Measurements from ENCODE around the gene PCGF1. TPM values are rescaled to one million over a fixed set of nuclear protein-coding genes. Genes with fewer than 3 reads are reported as not detected.

Gene PCGF1
- total and polyA plus RNA-seq, 9 of the 15 experiments (the other 6 are each of a cell fraction or from before 2014, with no cell fraction given), result 20.3 to 45.7 (median 29.3) TPM

DNA sequence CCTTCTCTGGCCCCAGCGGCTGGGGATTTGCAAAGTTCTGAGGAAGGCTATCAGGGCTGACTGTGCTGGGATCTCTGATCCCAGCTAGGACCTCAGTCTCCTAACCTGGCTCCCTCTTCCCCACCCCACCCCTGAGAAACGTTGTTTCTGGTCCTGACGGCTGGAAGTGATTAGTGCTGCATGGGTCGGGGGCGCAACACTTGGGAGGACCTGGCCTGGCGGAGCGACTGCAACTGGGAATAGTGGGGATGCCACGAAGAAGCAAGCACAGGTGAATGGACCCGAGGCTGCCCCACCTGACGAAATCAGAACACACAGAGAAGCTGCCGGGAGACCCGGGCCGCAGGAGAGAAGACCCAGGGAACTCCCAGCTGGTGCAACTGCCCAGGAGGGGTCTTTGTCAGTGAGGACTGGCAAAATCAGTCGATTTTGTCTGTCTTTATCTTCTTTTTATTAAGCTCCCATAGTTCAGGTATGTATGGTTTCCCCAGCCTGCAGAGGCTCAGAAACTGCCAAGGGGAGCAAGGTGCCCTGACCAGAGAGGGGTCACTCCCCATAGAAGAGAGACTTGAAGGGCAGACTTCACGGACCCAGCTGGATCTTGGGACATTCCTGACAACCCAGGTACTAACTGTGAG, 7.4 kb downstream of the PCGF1 start:
- H3K9ac ChIP-seq (ENCODE audit: insufficient read depth in 1 of 2, low read depth in 2 of 2, low read length in 2 of 2), result no peak overlapping the region
- WGBS (ENCODE audit: insufficient coverage, low coverage, missing lambda C conversion rate), result 70% methylated on average over 15 of the region's 15 CpGs
- ChIA-PET CTCF (ENCODE audit: low intra/inter-chr PET ratio) (no interaction called here), POLR2A (interaction anchor here (0.6 to 2.4 kb wide), 6 partner anchors 8 to 1114 kb away, joined by 3 to 13 read pairs (median 4); partner anchors contain the start of genes ALMS1, CCDC142 and TTC31)
- no peaks in the 10 kb centered on the region for H3K27me3 ChIP-seq (ENCODE audit: control insufficient read depth in 2 of 2, insufficient read depth in 2 of 2, low read length in 2 of 2)
- H3K36me3 ChIP-seq (ENCODE audit: control insufficient read depth, insufficient read depth, low read length), result peaks cover 2% of the 10 kb centered on the region; the same call in 1 of the 3 replicates
- TF ChIP-seq ATF1 (CRISPR knock-in tag; IDR thresholded peaks at IDR 0.05) (no peak), ATF1 (tag; IDR thresholded peaks at IDR 0.05) (no peak), SOX6 (IDR thresholded peaks at IDR 0.05) (no peak), ZNF224 (CRISPR knock-in tag; IDR thresholded peaks at IDR 0.05) (no peak), TCFL5 (CRISPR knock-in tag; conservative IDR thresholded peaks at IDR 0.05) (no peak), JUND (IDR thresholded peaks at IDR 0.05; ENCODE audit: borderline replicate concordance, low read depth, low read length) (no peak), JUND (tag; IDR thresholded peaks at IDR 0.05; ENCODE audit: borderline replicate concordance, low read depth, low read length) (no peak), PYGO2 (tag; IDR thresholded peaks at IDR 0.05) (no peak), ZNF175 (CRISPR knock-in tag; IDR thresholded peaks at IDR 0.05; ENCODE audit: low read depth) (no peak), NCOA1 (IDR thresholded peaks at IDR 0.05; ENCODE audit: low read depth) (no peak), FOXA3 (CRISPR knock-in tag; conservative IDR thresholded peaks at IDR 0.05 in 1 of 2, IDR thresholded peaks at IDR 0.05 in 1 of 2) (no peak), GATAD2B (IDR thresholded peaks at IDR 0.05; ENCODE audit: borderline replicate concordance) (no peak), TCF7L2 (IDR thresholded peaks at IDR 0.05; ENCODE audit: low read depth, low read length) (no peak)
- TF ChIP-seq, protein P1, sequence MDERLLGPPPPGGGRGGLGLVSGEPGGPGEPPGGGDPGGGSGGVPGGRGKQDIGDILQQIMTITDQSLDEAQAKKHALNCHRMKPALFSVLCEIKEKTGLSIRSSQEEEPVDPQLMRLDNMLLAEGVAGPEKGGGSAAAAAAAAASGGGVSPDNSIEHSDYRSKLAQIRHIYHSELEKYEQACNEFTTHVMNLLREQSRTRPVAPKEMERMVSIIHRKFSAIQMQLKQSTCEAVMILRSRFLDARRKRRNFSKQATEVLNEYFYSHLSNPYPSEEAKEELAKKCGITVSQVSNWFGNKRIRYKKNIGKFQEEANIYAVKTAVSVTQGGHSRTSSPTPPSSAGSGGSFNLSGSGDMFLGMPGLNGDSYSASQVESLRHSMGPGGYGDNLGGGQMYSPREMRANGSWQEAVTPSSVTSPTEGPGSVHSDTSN (CRISPR knock-in tag; IDR thresholded peaks at IDR 0.05; ENCODE audit: low read depth), result no peak
- TF ChIP-seq, protein P1 (tag; conservative IDR thresholded peaks at IDR 0.05; ENCODE audit: low read depth), result no peak
- TF ChIP-seq, protein P2, sequence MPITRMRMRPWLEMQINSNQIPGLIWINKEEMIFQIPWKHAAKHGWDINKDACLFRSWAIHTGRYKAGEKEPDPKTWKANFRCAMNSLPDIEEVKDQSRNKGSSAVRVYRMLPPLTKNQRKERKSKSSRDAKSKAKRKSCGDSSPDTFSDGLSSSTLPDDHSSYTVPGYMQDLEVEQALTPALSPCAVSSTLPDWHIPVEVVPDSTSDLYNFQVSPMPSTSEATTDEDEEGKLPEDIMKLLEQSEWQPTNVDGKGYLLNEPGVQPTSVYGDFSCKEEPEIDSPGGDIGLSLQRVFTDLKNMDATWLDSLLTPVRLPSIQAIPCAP (CRISPR knock-in tag; IDR thresholded peaks at IDR 0.05; ENCODE audit: borderline replicate concordance), result no peak
- no peaks in the 10 kb centered on the region for H4K20me1 ChIP-seq (replicated peaks; ENCODE audit: control insufficient read depth, insufficient read depth, low read length)
- no peaks in the 10 kb centered on the region for H3K9me3 ChIP-seq (replicated peaks; ENCODE audit: control insufficient read depth, insufficient read depth, low read depth, low read length)
- no peak for FAIRE-seq
- peaks cover 19 to 51% of the 10 kb centered on the region in 2 experiments; a peak in 4 of 5 replicates for H3K4me1 ChIP-seq (replicated peaks in 1 of 2; ENCODE audit: control insufficient read depth in 2 of 2, insufficient read depth in 2 of 2, low read length in 2 of 2)
- peaks cover 25% of the 10 kb centered on the region for H3K79me2 ChIP-seq (ENCODE audit: control insufficient read depth, insufficient read depth, low read length)
- no TSS peak for BruUV-seq (replicated peaks)
- no peak for ATAC-seq
- no peak for DNase-seq (ENCODE audit: extremely low read depth in 1 of 4, low spot score in 3 of 4)
- H3K27ac ChIP-seq (ENCODE audit: extremely low read depth, low read depth, low read length), result no peak overlapping the region
- H3K4me2 ChIP-seq (ENCODE audit: insufficient read depth, low read length), result no peak overlapping the region
- in situ Hi-C loops (cut with MboI), result no loop called here
- no peak overlapping the region for H3K4me3 ChIP-seq
- H2AFZ ChIP-seq (ENCODE audit: low read depth, low read length), result no peak overlapping the region
- intact Hi-C loops (cut with micrococcal nuclease), result loop anchor here (5.0 kb wide), 1 partner anchor 72 kb away; no protein-coding TSS in a partner anchor
- no peaks in the 10 kb centered on the region for H3K9me1 ChIP-seq (ENCODE audit: control insufficient read depth, insufficient read depth, low read length)

Data from K562 (cell line).